Stimulated activated CD4-positive, alpha-beta T cell treated with anti-CD3 and anti-CD28 coated beads, Interleukin-12 subunit alpha, Interleukin-12 subunit beta, amount 100 ng/mL, for 4 hours (primary cell): ENCODE measurements around the gene S1PR3.
"Not testable (repeated sequence)": the region's sequence is repeated elsewhere in the genome, so short reads cannot be mapped to it uniquely, and the experiment has no call there.

Experiments used
- DNase-seq: peaks from one replicate; pipeline ENCODE4 v3.0.0-alpha.2; 2020

Gene S1PR3

GRCh38 chr9:88991066-88992034, at the start of gene S1PR3:
TSS of gene S1PR3 (plus strand) at chr9:88991468. CDS start at chr9:89001201, 9,733 bp downstream.
- peak; percentile 56 for DNase-seq

GRCh38 chr9:88941586-88941985, 49.7 kb upstream of the S1PR3 start:
- DNase-seq, result not testable (repeated sequence)

GRCh38 chr9:88942411-88942810, 48.9 kb upstream of the S1PR3 start:
- DNase-seq, result no peak

- no peak for DNase-seq
Measured at GRCh38 chr9:88945636-88946333, 45.5 kb upstream of the S1PR3 start.

GRCh38 chr9:88947581-88948573, 43.4 kb upstream of the S1PR3 start:
- DNase-seq, result no peak

GRCh38 chr9:88949425-88949824, 41.8 kb upstream of the S1PR3 start:
- no peak for DNase-seq

- no peak for DNase-seq
Measured at GRCh38 chr9:88949961-88950340, 41.3 kb upstream of the S1PR3 start.

GRCh38 chr9:88950341-88951154, 40.7 kb upstream of the S1PR3 start:
- DNase-seq, result no peak

GRCh38 chr9:88951155-88951542, 40.1 kb upstream of the S1PR3 start:
- no peak for DNase-seq

GRCh38 chr9:88952086-88952615, 39.1 kb upstream of the S1PR3 start:
- no peak for DNase-seq

- no peak for DNase-seq
Measured at GRCh38 chr9:88952976-88953375, 38.3 kb upstream of the S1PR3 start.

GRCh38 chr9:88953381-88954029, 37.8 kb upstream of the S1PR3 start:
- no peak for DNase-seq

- DNase-seq, result no peak
Measured at GRCh38 chr9:88954066-88954465, 37.2 kb upstream of the S1PR3 start.

GRCh38 chr9:88957526-88957925, 33.7 kb upstream of the S1PR3 start:
- no peak for DNase-seq

GRCh38 chr9:88959727-88960469, 31.4 kb upstream of the S1PR3 start:
- no peak for DNase-seq

- DNase-seq, result no peak
Measured at GRCh38 chr9:88960632-88961031, 30.6 kb upstream of the S1PR3 start.

- DNase-seq, result no peak
Measured at GRCh38 chr9:88965473-88965872, 25.8 kb upstream of the S1PR3 start.

- DNase-seq, result no peak
Measured at GRCh38 chr9:88966894-88967676, 24.2 kb upstream of the S1PR3 start.

- DNase-seq, result no peak
Measured at GRCh38 chr9:88968799-88969198, 22.5 kb upstream of the S1PR3 start.
